Common myeloid progenitor, CD34-positive (primary cell): ENCODE results near the gene DKK1. TPM values are rescaled to one million over a fixed set of nuclear protein-coding genes. Genes with fewer than 3 reads are reported as not detected.
A peak's percentile ranks its signal among the peaks of the same experiment; 100 is the strongest.

Experiments used
- CTCF ChIA-PET: fragments of 350-600 bp; sonication (Branson Sonifier 250); formaldehyde crosslinking; loops from one replicate; lab custom pipeline; 2021; ENCODE audit warnings: antibody characterized with exemption; lab: Charles Lee
- POLR2A ChIA-PET: fragments of 350-600 bp; sonication (Branson Sonifier 250); formaldehyde crosslinking; loops from one replicate; lab custom pipeline; 2021; ENCODE audit warnings: antibody characterized with exemption; lab: Charles Lee
- DNase-seq, 3 donors: peaks; one replicate each; pipeline versions ENCODE4 v3.0.0 to v3.0.0-alpha.2; 2013
- H3K27ac ChIP-seq, 2 experiments: 1 replicate in 1 of 2; 2 replicates in 1 of 2; pipeline ENCODE4 v1.7.0; 2013; ENCODE audit warnings: inconsistent platforms in 2 of 2, low read length in 2 of 2, mild to moderate bottlenecking in 2 of 2, low read depth in 1 of 2, moderate library complexity in 1 of 2; ENCODE audit not compliant: severe bottlenecking in 2 of 2, insufficient read depth in 1 of 2, poor library complexity in 1 of 2
- H3K27me3 ChIP-seq, 5 experiments: replicated peaks in 2 of 5; 1 replicate in 3 of 5; 2 replicates in 2 of 5; pipeline versions ENCODE4 v1.6.1 to v1.7.0; 2013; ENCODE audit warnings: low read length in 4 of 5, mild to moderate bottlenecking in 2 of 5, moderate library complexity in 2 of 5, inconsistent platforms in 1 of 5; ENCODE audit not compliant: insufficient read depth in 5 of 5, control insufficient read depth in 4 of 5
- H3K36me3 ChIP-seq, 4 experiments: 1 replicate in 2 of 4; 2 replicates in 2 of 4; pipeline versions ENCODE4 v1.6.1 to v1.7.0; 2013; ENCODE audit warnings: low read length in 3 of 4, control low read depth in 1 of 4, mild to moderate bottlenecking in 1 of 4; ENCODE audit not compliant: control insufficient read depth in 4 of 4, insufficient read depth in 4 of 4
- H3K4me1 ChIP-seq, 4 experiments: 1 replicate in 3 of 4; 2 replicates in 1 of 4; pipeline versions ENCODE4 v1.6.1 to v1.7.1; 2013; ENCODE audit warnings: low read length in 3 of 4, mild to moderate bottlenecking in 3 of 4, control low read depth in 1 of 4, inconsistent platforms in 1 of 4, moderate library complexity in 1 of 4; ENCODE audit not compliant: control insufficient read depth in 4 of 4, insufficient read depth in 4 of 4; ENCODE audit errors: control extremely low read depth in 1 of 4
- H3K4me3 ChIP-seq, 7 experiments: 1 replicate in 4 of 7; 2 replicates in 3 of 7; pipeline versions ENCODE4 v1.5.1 to v1.7.0; 2013; ENCODE audit warnings: mild to moderate bottlenecking in 7 of 7, low read length in 6 of 7, moderate library complexity in 6 of 7, inconsistent platforms in 2 of 7, low read depth in 2 of 7, control low read depth in 1 of 7; ENCODE audit not compliant: insufficient read depth in 4 of 7, control insufficient read depth in 1 of 7; ENCODE audit errors: extremely low read depth in 1 of 7
- H3K9me3 ChIP-seq, 5 experiments: 1 replicate in 4 of 5; 2 replicates in 1 of 5; pipeline versions ENCODE4 v1.6.1 to v1.7.1; 2013; ENCODE audit warnings: low read length in 4 of 5, mild to moderate bottlenecking in 2 of 5, inconsistent platforms in 1 of 5, low read depth in 1 of 5, moderate library complexity in 1 of 5; ENCODE audit not compliant: control insufficient read depth in 4 of 5, insufficient read depth in 2 of 5; ENCODE audit errors: control extremely low read depth in 1 of 5
- WGBS: methylation state at CpG from one replicate; pipeline ENCODE4 v1.1.5; 2013; ENCODE audit not compliant: insufficient coverage; 5-methylcytosine and 5-hydroxymethylcytosine counted together
- polyA plus RNA-seq: library from polyadenylated mRNA; unstranded; fragments of 120-200 nt; gene quantifications from one replicate; pipeline ENCODE4 v1.2.1, GENCODE V29; 2013

DKK1 gene
- 0.26 TPM for polyA plus RNA-seq

GRCh38 chr10:52313933-52314821 lies at the start of gene DKK1:
TSS of gene DKK1 (plus strand) at chr10:52314281. CDS start at chr10:52314435, 154 bp downstream.
- Histone ChIP-seq H3K4me1 (peaks cover 4 to 22% (median 18%) of the 10 kb centered on the region in 4 experiments), H3K27me3 (peaks cover 11 to 69% (median 33%) of the 10 kb centered on the region in 5 experiments), H3K4me3 (peak within 1 kb of the TSS; percentile 35 to 78 (median 58)), H3K27ac (no peak within 1 kb of the TSS), H3K9me3 (no peaks in the 10 kb centered on the region), H3K36me3 (no peaks in the 10 kb centered on the region)
- peak; percentile 71 to 79 (median 75) for DNase-seq
- POLR2A ChIA-PET: no interaction called here
- CTCF ChIA-PET: interaction anchor here (1.1 to 1.4 kb wide), 5 partner anchors 9 to 177 kb away, joined by 3 to 6 read pairs (median 3); no protein-coding TSS in a partner anchor
- under 1% methylated on average over 38 of the region's 55 CpGs for WGBS

DNA sequence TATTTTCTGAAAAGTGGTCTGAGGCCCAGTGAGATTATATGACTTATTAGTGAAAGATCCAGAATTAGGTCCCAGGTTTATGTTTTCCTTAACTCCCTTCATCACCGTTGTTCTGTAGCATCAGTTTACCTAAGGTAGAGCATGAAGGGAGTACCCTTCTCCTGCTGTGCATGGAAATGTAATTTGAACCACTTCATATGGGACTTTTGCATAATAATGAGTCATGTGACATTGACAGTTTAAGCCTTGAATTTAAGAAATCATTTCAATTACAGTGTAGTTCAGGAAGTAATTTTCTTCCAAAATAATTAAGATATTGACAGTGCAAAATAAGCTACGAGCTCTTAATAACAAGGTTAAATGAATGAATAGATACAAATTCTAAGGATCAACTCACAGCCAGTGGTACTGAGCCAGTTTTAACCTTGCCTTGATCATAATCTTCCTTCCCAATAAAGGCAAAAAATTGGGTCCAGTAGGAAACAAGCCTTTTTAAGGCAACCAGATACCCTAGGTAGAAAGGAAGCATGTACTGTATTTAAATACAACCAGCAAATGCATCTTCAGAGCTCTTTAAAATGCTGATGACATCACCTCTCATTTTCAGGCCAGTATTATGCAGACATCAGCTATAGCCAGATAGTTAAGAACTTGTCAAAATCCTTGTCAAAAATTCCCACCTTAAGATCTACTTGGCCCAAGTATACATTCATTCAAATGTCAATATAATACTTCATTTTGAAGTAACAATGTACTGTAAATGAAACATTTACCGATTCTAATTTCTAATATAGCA lies 48.8 kb upstream of the DKK1 start:
- ChIA-PET POLR2A (no interaction called here), CTCF (no interaction called here)
- Histone ChIP-seq H3K9me3 (no peaks in the 10 kb centered on the region), H3K27me3 (no peaks in the 10 kb centered on the region), H3K36me3 (no peaks in the 10 kb centered on the region), H3K4me3 (no peak overlapping the region), H3K27ac (no peak overlapping the region), H3K4me1 (no peaks in the 10 kb centered on the region)
- DNase-seq: no peak
- no CpG with 5 or more reads among the region's 3 CpGs for WGBS

DNA sequence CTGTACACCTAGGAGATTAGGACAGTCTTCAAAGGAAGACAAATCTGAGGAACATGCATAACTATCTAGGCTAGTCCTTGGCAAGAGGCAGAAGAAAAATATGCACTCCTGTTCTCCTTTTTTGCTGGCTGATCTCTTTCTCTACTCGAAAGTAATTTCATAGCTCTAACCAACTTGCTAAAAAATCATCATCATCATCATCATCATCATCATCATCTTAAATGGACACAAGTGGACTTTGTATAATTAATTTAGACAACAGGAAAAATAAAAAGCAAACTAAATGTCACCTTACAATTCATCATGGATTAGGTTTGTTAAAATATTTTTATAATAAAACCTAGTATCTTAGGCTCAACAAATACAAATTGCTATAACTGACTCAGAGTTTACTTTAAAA lies 47.2 kb upstream of the DKK1 start:
- no peak overlapping the region for H3K4me3 ChIP-seq
- ChIA-PET CTCF (interaction anchor here (1.0 kb wide), 1 partner anchor 1925 kb away, joined by 3 read pairs; no protein-coding TSS in a partner anchor), POLR2A (no interaction called here)
- no peaks in the 10 kb centered on the region for H3K4me1 ChIP-seq
- no peaks in the 10 kb centered on the region for H3K36me3 ChIP-seq
- no peak for DNase-seq
- no peak overlapping the region for H3K27ac ChIP-seq
- WGBS: no CpG with 5 or more reads among the region's 1 CpG
- H3K27me3 ChIP-seq: no peaks in the 10 kb centered on the region
- no peaks in the 10 kb centered on the region for H3K9me3 ChIP-seq

DNA sequence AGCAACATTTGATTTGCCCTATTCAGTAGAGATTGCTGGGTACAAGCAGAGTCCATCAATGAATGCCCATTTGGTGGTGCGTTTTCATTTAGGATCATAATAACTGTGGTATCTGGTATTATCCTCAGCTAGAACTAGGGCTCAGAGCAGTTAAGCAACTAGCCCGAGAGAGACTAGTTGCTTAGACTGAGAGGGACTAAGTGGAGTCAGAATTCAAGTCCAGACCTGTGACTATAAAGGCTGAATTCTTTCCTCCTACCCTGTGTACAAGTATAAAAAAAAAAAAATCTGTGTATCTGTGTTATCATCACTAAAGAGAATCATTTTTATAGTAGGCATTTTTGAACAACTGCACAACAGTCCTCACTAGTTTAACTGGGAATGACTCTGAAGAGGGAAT lies 45.3 kb upstream of the DKK1 start:
- Histone ChIP-seq H3K4me3 (no peak overlapping the region), H3K9me3 (no peaks in the 10 kb centered on the region), H3K36me3 (no peaks in the 10 kb centered on the region), H3K27me3 (no peaks in the 10 kb centered on the region), H3K4me1 (no peaks in the 10 kb centered on the region), H3K27ac (no peak overlapping the region)
- POLR2A ChIA-PET: interaction anchor here (0.6 kb wide), 1 partner anchor 227 kb away, joined by 3 read pairs; no protein-coding TSS in a partner anchor
- WGBS: 100% methylated on average over 1 of the region's 2 CpGs
- CTCF ChIA-PET: interaction anchor here (1.3 kb wide), 1 partner anchor 10 kb away, joined by 3 read pairs; no protein-coding TSS in a partner anchor
- DNase-seq: no peak

DNA sequence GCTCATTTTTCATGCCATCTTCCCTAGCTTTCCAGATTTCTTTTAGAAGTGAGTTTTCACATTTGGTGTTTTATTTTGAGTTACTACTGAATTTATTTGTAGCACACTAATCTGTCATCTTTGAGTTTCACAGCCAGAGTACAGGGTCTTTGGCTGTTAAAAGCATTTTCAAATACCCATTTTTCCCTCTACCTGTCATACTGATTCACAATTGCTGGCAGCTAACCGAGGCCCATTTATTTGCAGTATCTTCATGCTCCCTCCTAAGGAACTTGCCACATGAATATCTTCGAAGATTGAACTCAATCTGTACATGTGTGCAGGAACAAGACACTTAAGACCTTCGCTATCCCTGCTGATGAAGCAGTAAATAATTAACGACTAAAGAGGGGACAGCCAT lies 44.8 kb upstream of the DKK1 start:
- no peak overlapping the region for H3K4me3 ChIP-seq
- POLR2A ChIA-PET: no interaction called here
- CTCF ChIA-PET: interaction anchor here (1.3 kb wide), 1 partner anchor 10 kb away, joined by 3 read pairs; no protein-coding TSS in a partner anchor
- WGBS: 93% methylated on average over 4 of the region's 4 CpGs
- no peaks in the 10 kb centered on the region for H3K9me3 ChIP-seq
- H3K4me1 ChIP-seq: no peaks in the 10 kb centered on the region
- H3K27ac ChIP-seq: no peak overlapping the region
- H3K27me3 ChIP-seq: no peaks in the 10 kb centered on the region
- H3K36me3 ChIP-seq: no peaks in the 10 kb centered on the region
- no peak for DNase-seq

- Histone ChIP-seq H3K27ac (no peak overlapping the region), H3K9me3 (peaks cover 0 to 3% (median 0%) of the 10 kb centered on the region in 5 experiments), H3K36me3 (no peaks in the 10 kb centered on the region), H3K27me3 (no peaks in the 10 kb centered on the region), H3K4me3 (no peak overlapping the region), H3K4me1 (no peaks in the 10 kb centered on the region)
- no peak for DNase-seq
- WGBS: no CpG with 5 or more reads among the region's 2 CpGs
- CTCF ChIA-PET: no interaction called here
- POLR2A ChIA-PET: no interaction called here
These were observed 37.9 kb upstream of the DKK1 start for GRCh38 chr10:52276163-52276562.
